Measurements from ENCODE around the gene PPP1R13L. TPM values are rescaled to one million over a fixed set of nuclear protein-coding genes. Genes with fewer than 3 reads are reported as not detected.
A peak's percentile ranks its signal among the peaks of the same experiment; 100 is the strongest.

The PPP1R13L gene
- polyA plus RNA-seq, result 10 to 100 TPM; 12.7 to 30.5 (median 21.3) TPM
- long read RNA-seq, donor 1, partial matches to known transcripts, result 0 of 2 reads
- long read RNA-seq, donor 1, other reads (novel, unspliced or antisense), result 0 of 2 reads
- long read RNA-seq, donor 2, result 0 reads
- long read RNA-seq, donor 3, result 0 reads
- long read RNA-seq, donor 4, result 0 reads
- long read RNA-seq, donor 5, partial matches to known transcripts, result 0 of 6 reads
- long read RNA-seq, donor 5, other reads (novel, unspliced or antisense), result 5 of 6 reads
- long read RNA-seq, donor 6, result 0 reads
- long read RNA-seq, donor 7, partial matches to known transcripts, result 7 of 10 reads
- long read RNA-seq, donor 7, other reads (novel, unspliced or antisense), result 0 of 10 reads
- long read RNA-seq, donor 8, result 0 reads
- long read RNA-seq, donor 9, result 0 reads
- long read RNA-seq, donor 10, partial matches to known transcripts, result 0 of 1 reads
- long read RNA-seq, donor 10, other reads (novel, unspliced or antisense), result 0 of 1 reads

GRCh38 chr19:45404557-45405434 is at the start of gene PPP1R13L:
Gene PPP1R13L, minus strand, starts transcription at chr19:45405069. Its CDS starts 6,751 bp downstream, at chr19:45398318.
- peak within 1 kb of the TSS; percentile 55 to 66 (median 58) for H3K4me3 ChIP-seq (ENCODE audit: low read depth in 1 of 3, low read length in 3 of 3)
- peaks cover 0 to 16% (median 0%) of the 10 kb centered on the region in 3 donors for H3K36me3 ChIP-seq (ENCODE audit: control insufficient read depth in 3 of 3, insufficient read depth in 2 of 3, low read depth in 1 of 3, low read length in 3 of 3)
- DNase-seq (peak; percentile 92 to 95), FAIRE-seq (no peak)
- H3K4me1 ChIP-seq (ENCODE audit: control insufficient read depth in 3 of 3, insufficient read depth in 2 of 3, low read depth in 1 of 3, low read length in 2 of 3), result peaks cover 0 to 20% (median 4%) of the 10 kb centered on the region in 3 donors
- WGBS, 3 donors, result 3 to 9% (median 6%) methylated on average over 43 to 46 of the region's 46 CpGs
- peak within 1 kb of the TSS; percentile 68 to 92 (median 88) for H3K27ac ChIP-seq (ENCODE audit: low read depth in 1 of 3, low read length in 2 of 3)
- H3K9me3 ChIP-seq (ENCODE audit: control insufficient read depth in 2 of 2, insufficient read depth in 1 of 2, low read depth in 1 of 2, low read length in 1 of 2), result no peaks in the 10 kb centered on the region
- H3K27me3 ChIP-seq (ENCODE audit: control insufficient read depth in 3 of 3, insufficient read depth in 3 of 3, low read length in 3 of 3), result peaks cover 0 to 26% (median 0%) of the 10 kb centered on the region in 3 donors

- DNase-seq (no peak), FAIRE-seq (no peak)
- Histone ChIP-seq H3K27ac (ENCODE audit: low read depth in 1 of 3, low read length in 2 of 3) (peak overlapping the region in 2 of 3 donors; percentile 84 to 86), H3K4me3 (ENCODE audit: low read depth in 1 of 3, low read length in 3 of 3) (peak overlapping the region in 1 of 3 donors; percentile 73), H3K9me3 (ENCODE audit: control insufficient read depth in 2 of 2, insufficient read depth in 1 of 2, low read depth in 1 of 2, low read length in 1 of 2) (no peaks in the 10 kb centered on the region), H3K27me3 (ENCODE audit: control insufficient read depth in 3 of 3, insufficient read depth in 3 of 3, low read length in 3 of 3) (no peaks in the 10 kb centered on the region), H3K36me3 (ENCODE audit: control insufficient read depth in 3 of 3, insufficient read depth in 2 of 3, low read depth in 1 of 3, low read length in 3 of 3) (no peaks in the 10 kb centered on the region), H3K4me1 (ENCODE audit: control insufficient read depth in 3 of 3, insufficient read depth in 2 of 3, low read depth in 1 of 3, low read length in 2 of 3) (peaks cover 6 to 55% (median 10%) of the 10 kb centered on the region in 3 donors)
- 74 to 77% (median 75%) methylated on average over 12 of the region's 12 CpGs for WGBS, 3 donors
Measured at GRCh38 chr19:45451850-45452387, 47.0 kb upstream of the PPP1R13L start.

- no peak for FAIRE-seq
- peak; percentile 51 to 67 for DNase-seq
- 3 to 4% (median 3%) methylated on average over 19 to 28 of the region's 28 CpGs for WGBS, 3 donors
- peak overlapping the region; percentile 35 to 86 (median 84) for H3K27ac ChIP-seq (ENCODE audit: low read depth in 1 of 3, low read length in 2 of 3)
- peaks cover 7 to 57% (median 10%) of the 10 kb centered on the region in 3 donors for H3K4me1 ChIP-seq (ENCODE audit: control insufficient read depth in 3 of 3, insufficient read depth in 2 of 3, low read depth in 1 of 3, low read length in 2 of 3)
- H3K27me3 ChIP-seq (ENCODE audit: control insufficient read depth in 3 of 3, insufficient read depth in 3 of 3, low read length in 3 of 3), result no peaks in the 10 kb centered on the region
- peaks cover 0 to 2% (median 0%) of the 10 kb centered on the region in 3 donors for H3K36me3 ChIP-seq (ENCODE audit: control insufficient read depth in 3 of 3, insufficient read depth in 2 of 3, low read depth in 1 of 3, low read length in 3 of 3)
- H3K4me3 ChIP-seq (ENCODE audit: low read depth in 1 of 3, low read length in 3 of 3), result peak overlapping the region; percentile 7 to 73 (median 59)
- H3K9me3 ChIP-seq (ENCODE audit: control insufficient read depth in 2 of 2, insufficient read depth in 1 of 2, low read depth in 1 of 2, low read length in 1 of 2), result no peaks in the 10 kb centered on the region
Measured at GRCh38 chr19:45451131-45451849, 46.4 kb upstream of the PPP1R13L start.

- Histone ChIP-seq H3K4me3 (ENCODE audit: low read depth in 1 of 3, low read length in 3 of 3) (peak overlapping the region in 2 of 3 donors; percentile 39 to 59), H3K4me1 (ENCODE audit: control insufficient read depth in 3 of 3, insufficient read depth in 2 of 3, low read depth in 1 of 3, low read length in 2 of 3) (peaks cover 3 to 46% (median 5%) of the 10 kb centered on the region in 3 donors), H3K36me3 (ENCODE audit: control insufficient read depth in 3 of 3, insufficient read depth in 2 of 3, low read depth in 1 of 3, low read length in 3 of 3) (peaks cover 0 to 3% (median 0%) of the 10 kb centered on the region in 3 donors), H3K27ac (ENCODE audit: low read depth in 1 of 3, low read length in 2 of 3) (peak overlapping the region in 2 of 3 donors; percentile 71 to 80), H3K27me3 (ENCODE audit: control insufficient read depth in 3 of 3, insufficient read depth in 3 of 3, low read length in 3 of 3) (no peaks in the 10 kb centered on the region), H3K9me3 (ENCODE audit: control insufficient read depth in 2 of 2, insufficient read depth in 1 of 2, low read depth in 1 of 2, low read length in 1 of 2) (no peaks in the 10 kb centered on the region)
- no peak for DNase-seq
- 13 to 21% (median 15%) methylated on average over 5 of the region's 5 CpGs for WGBS, 3 donors
- FAIRE-seq, result no peak
Measured at GRCh38 chr19:45450012-45450333, 45.1 kb upstream of the PPP1R13L start.

GRCh38 chr19:45448887-45449299 is 44.0 kb upstream of the PPP1R13L start:
- Histone ChIP-seq H3K27me3 (ENCODE audit: control insufficient read depth in 3 of 3, insufficient read depth in 3 of 3, low read length in 3 of 3) (no peaks in the 10 kb centered on the region), H3K27ac (ENCODE audit: low read depth in 1 of 3, low read length in 2 of 3) (peak overlapping the region; percentile 35 to 53 (median 37)), H3K4me1 (ENCODE audit: control insufficient read depth in 3 of 3, insufficient read depth in 2 of 3, low read depth in 1 of 3, low read length in 2 of 3) (peaks cover 3 to 52% (median 9%) of the 10 kb centered on the region in 3 donors), H3K4me3 (ENCODE audit: low read depth in 1 of 3, low read length in 3 of 3) (no peak overlapping the region), H3K36me3 (ENCODE audit: control insufficient read depth in 3 of 3, insufficient read depth in 2 of 3, low read depth in 1 of 3, low read length in 3 of 3) (peaks cover 0 to 3% (median 0%) of the 10 kb centered on the region in 3 donors), H3K9me3 (ENCODE audit: control insufficient read depth in 2 of 2, insufficient read depth in 1 of 2, low read depth in 1 of 2, low read length in 1 of 2) (no peaks in the 10 kb centered on the region)
- DNase-seq, result peak; percentile 46 to 57
- FAIRE-seq, result no peak
- WGBS, 3 donors, result 33 to 64% (median 59%) methylated on average over 7 of the region's 7 CpGs

GRCh38 chr19:45448425-45448756 is 43.5 kb upstream of the PPP1R13L start:
- H3K4me1 ChIP-seq (ENCODE audit: control insufficient read depth in 3 of 3, insufficient read depth in 2 of 3, low read depth in 1 of 3, low read length in 2 of 3), result peaks cover 3 to 56% (median 9%) of the 10 kb centered on the region in 3 donors
- FAIRE-seq (no peak), DNase-seq (no peak)
- no peak overlapping the region for H3K4me3 ChIP-seq (ENCODE audit: low read depth in 1 of 3, low read length in 3 of 3)
- H3K36me3 ChIP-seq (ENCODE audit: control insufficient read depth in 3 of 3, insufficient read depth in 2 of 3, low read depth in 1 of 3, low read length in 3 of 3), result peaks cover 0 to 3% (median 0%) of the 10 kb centered on the region in 3 donors
- H3K27me3 ChIP-seq (ENCODE audit: control insufficient read depth in 3 of 3, insufficient read depth in 3 of 3, low read length in 3 of 3), result no peaks in the 10 kb centered on the region
- no peaks in the 10 kb centered on the region for H3K9me3 ChIP-seq (ENCODE audit: control insufficient read depth in 2 of 2, insufficient read depth in 1 of 2, low read depth in 1 of 2, low read length in 1 of 2)
- 90 to 93% (median 92%) methylated on average over 3 of the region's 3 CpGs for WGBS, 3 donors
- H3K27ac ChIP-seq (ENCODE audit: low read depth in 1 of 3, low read length in 2 of 3), result peak overlapping the region in 2 of 3 donors; percentile 71 to 80

GRCh38 chr19:45446944-45447343 is 42.1 kb upstream of the PPP1R13L start:
- H3K9me3 ChIP-seq (ENCODE audit: control insufficient read depth in 2 of 2, insufficient read depth in 1 of 2, low read depth in 1 of 2, low read length in 1 of 2), result no peaks in the 10 kb centered on the region
- FAIRE-seq, result no peak
- no peak overlapping the region for H3K4me3 ChIP-seq (ENCODE audit: low read depth in 1 of 3, low read length in 3 of 3)
- WGBS, 3 donors, result 41 to 80% (median 68%) methylated on average over 7 of the region's 7 CpGs
- H3K4me1 ChIP-seq (ENCODE audit: control insufficient read depth in 3 of 3, insufficient read depth in 2 of 3, low read depth in 1 of 3, low read length in 2 of 3), result peaks cover 3 to 63% (median 12%) of the 10 kb centered on the region in 3 donors
- peaks cover 0 to 3% (median 0%) of the 10 kb centered on the region in 3 donors for H3K36me3 ChIP-seq (ENCODE audit: control insufficient read depth in 3 of 3, insufficient read depth in 2 of 3, low read depth in 1 of 3, low read length in 3 of 3)
- peak overlapping the region in 2 of 3 donors; percentile 27 to 80 for H3K27ac ChIP-seq (ENCODE audit: low read depth in 1 of 3, low read length in 2 of 3)
- no peaks in the 10 kb centered on the region for H3K27me3 ChIP-seq (ENCODE audit: control insufficient read depth in 3 of 3, insufficient read depth in 3 of 3, low read length in 3 of 3)
- DNase-seq, result no peak

Measured in small intestine (tissue), 16 donors.